ENCODE data around the gene TPCN1.

DNA sequence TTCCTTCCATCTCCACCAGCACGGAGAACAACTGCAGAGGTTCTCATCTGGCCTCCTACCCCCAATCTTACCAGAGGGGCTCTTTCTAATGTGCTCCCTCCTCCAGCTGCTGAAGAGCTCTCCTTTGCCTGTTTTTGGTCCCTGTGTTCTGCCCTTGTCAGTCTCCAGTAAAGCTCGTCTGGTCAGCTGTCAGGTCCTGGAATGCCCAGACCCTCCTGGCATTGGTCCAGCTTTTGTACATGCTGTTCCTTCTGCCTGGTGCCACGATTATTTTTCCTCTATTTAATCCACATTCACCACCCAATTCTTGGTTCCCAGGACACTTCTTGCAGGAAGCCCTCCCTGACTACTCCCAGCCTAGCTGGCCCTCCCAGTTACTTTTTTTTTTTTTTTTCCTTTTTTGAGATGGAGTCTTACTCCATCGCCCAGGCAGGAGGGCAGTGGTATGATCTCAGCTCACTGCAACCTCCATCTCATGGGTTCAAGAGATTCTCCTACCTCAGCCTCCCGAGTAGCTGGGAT lies 107.2 kb downstream of the TPCN1 start:
- TF ChIP-seq, protein P1, sequence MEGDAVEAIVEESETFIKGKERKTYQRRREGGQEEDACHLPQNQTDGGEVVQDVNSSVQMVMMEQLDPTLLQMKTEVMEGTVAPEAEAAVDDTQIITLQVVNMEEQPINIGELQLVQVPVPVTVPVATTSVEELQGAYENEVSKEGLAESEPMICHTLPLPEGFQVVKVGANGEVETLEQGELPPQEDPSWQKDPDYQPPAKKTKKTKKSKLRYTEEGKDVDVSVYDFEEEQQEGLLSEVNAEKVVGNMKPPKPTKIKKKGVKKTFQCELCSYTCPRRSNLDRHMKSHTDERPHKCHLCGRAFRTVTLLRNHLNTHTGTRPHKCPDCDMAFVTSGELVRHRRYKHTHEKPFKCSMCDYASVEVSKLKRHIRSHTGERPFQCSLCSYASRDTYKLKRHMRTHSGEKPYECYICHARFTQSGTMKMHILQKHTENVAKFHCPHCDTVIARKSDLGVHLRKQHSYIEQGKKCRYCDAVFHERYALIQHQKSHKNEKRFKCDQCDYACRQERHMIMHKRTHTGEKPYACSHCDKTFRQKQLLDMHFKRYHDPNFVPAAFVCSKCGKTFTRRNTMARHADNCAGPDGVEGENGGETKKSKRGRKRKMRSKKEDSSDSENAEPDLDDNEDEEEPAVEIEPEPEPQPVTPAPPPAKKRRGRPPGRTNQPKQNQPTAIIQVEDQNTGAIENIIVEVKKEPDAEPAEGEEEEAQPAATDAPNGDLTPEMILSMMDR (IDR thresholded peaks at IDR 0.05; ENCODE audit: insufficient read depth, low read depth, low read length), result no peak
- no peak for TF ChIP-seq EZH2 (IDR thresholded peaks at IDR 0.05; ENCODE audit: insufficient read depth, low read length)
